Neutrophil (primary cell): Measurements from ENCODE around the gene MSMO1.

Experiments
- H3K27ac ChIP-seq: fragments of 200-600 bp; sonication (generic); 2 replicates; pipeline ENCODE4 v1.5.1; 2016; ENCODE audit warnings: mild to moderate bottlenecking, moderate library complexity
- H3K27me3 ChIP-seq: fragments of 200-600 bp; sonication (generic); 2 replicates; pipeline ENCODE4 v1.6.0; 2016; ENCODE audit warnings: mild to moderate bottlenecking
- H3K36me3 ChIP-seq: fragments of 200-600 bp; sonication (generic); 2 replicates; pipeline ENCODE4 v1.5.1; 2017
- H3K4me1 ChIP-seq, 2 experiments: fragments of 200-600 bp in 1 of 2; sonication (generic) in 1 of 2; 1 replicate in 1 of 2; 2 replicates in 1 of 2; pipeline versions ENCODE4 v1.5.1 to v1.6.1; 2013 to 2016; ENCODE audit warnings: low read depth in 1 of 2, low read length in 1 of 2, mild to moderate bottlenecking in 1 of 2, moderate library complexity in 1 of 2; ENCODE audit not compliant: control insufficient read depth in 1 of 2, insufficient read depth in 1 of 2
- H3K4me3 ChIP-seq, 2 experiments: fragments of 200-600 bp in 1 of 2; sonication (generic) in 1 of 2; 1 replicate in 1 of 2; 2 replicates in 1 of 2; pipeline ENCODE4 v1.5.1; 2013 to 2016; ENCODE audit warnings: low read depth in 1 of 2, low read length in 1 of 2, mild to moderate bottlenecking in 1 of 2, moderate library complexity in 1 of 2
- H3K9me3 ChIP-seq: fragments of 200-600 bp; sonication (generic); 2 replicates; pipeline ENCODE4 v1.5.1; 2016
- TF ChIP-seq, protein P1 (sequence below): fragments of 200-600 bp; sonication (generic); IDR thresholded peaks from 2 replicates; pipeline ENCODE4 v1.5.1; 2016; ENCODE audit warnings: antibody characterized with exemption

Gene MSMO1

DNA sequence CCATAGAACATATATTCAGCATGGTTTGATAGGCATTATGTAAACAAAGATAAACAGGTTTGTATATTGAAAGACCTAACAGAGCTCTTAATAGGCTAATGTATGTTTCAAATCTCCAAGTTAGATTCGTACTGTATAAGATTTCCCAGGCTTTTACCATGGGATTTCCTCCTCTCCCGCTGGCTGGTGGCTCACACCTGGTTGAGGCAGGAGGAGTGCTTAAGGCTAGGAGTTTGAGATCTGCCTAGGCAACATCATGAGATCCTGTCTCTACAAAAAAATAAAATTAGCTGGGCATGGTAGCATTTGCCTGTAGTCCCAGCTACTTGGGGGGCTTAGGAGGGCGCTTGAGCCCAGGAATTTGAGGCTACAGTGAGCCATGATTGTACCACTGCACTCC is 56.7 kb downstream of the MSMO1 start:
- peaks cover 67% of the 10 kb centered on the region for H3K27me3 ChIP-seq
- no peak overlapping the region for H3K27ac ChIP-seq
- TF ChIP-seq, protein P1, sequence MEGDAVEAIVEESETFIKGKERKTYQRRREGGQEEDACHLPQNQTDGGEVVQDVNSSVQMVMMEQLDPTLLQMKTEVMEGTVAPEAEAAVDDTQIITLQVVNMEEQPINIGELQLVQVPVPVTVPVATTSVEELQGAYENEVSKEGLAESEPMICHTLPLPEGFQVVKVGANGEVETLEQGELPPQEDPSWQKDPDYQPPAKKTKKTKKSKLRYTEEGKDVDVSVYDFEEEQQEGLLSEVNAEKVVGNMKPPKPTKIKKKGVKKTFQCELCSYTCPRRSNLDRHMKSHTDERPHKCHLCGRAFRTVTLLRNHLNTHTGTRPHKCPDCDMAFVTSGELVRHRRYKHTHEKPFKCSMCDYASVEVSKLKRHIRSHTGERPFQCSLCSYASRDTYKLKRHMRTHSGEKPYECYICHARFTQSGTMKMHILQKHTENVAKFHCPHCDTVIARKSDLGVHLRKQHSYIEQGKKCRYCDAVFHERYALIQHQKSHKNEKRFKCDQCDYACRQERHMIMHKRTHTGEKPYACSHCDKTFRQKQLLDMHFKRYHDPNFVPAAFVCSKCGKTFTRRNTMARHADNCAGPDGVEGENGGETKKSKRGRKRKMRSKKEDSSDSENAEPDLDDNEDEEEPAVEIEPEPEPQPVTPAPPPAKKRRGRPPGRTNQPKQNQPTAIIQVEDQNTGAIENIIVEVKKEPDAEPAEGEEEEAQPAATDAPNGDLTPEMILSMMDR: no peak
- H3K9me3 ChIP-seq: no peaks in the 10 kb centered on the region
- H3K36me3 ChIP-seq: no peaks in the 10 kb centered on the region
- no peak overlapping the region for H3K4me3 ChIP-seq
- H3K4me1 ChIP-seq: peaks cover 0 to 3% of the 10 kb centered on the region in 2 experiments

DNA sequence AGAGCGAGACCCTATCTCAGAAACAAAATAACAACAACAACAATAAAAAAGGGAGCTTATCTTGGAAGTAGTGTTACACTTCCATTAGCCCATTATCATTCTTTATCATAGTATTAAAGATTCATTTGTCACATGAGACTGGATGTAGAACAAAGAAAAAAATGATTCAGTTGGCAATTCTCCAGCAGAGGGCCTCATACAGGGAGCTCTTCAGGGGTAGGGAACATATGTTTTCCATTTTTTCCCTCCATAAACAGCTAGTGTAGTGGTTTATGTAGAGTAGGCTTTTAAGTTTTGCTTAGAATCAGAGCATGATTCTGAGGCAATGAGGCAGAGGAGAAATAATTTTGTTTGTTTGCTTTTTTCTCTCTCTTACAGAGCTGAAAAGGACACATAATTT is 57.1 kb downstream of the MSMO1 start:
- Histone ChIP-seq H3K36me3 (no peaks in the 10 kb centered on the region), H3K4me3 (no peak overlapping the region), H3K9me3 (no peaks in the 10 kb centered on the region), H3K4me1 (no peaks in the 10 kb centered on the region), H3K27ac (no peak overlapping the region), H3K27me3 (peaks cover 63% of the 10 kb centered on the region)
- TF ChIP-seq, protein P1: no peak

DNA sequence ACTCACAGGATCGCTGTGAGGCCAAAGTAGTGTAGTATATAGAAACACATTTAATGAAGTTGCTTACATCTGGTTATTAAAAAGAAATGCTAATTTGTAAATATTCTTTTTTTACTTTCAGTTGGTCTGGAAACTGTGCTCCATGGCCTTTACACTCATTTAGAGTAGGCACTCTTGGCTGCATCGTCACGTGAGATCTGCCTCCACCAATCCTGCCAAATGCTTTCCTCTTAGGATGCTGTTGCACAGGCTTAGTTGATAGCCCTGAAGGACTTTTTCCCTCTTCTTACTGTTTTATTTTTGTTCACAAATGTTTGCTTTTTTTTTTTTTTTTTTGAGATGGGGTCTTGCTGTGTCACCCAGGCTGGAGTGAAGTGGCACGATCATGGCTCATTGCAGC is 57.7 kb downstream of the MSMO1 start:
- H3K4me3 ChIP-seq: no peak overlapping the region
- H3K4me1 ChIP-seq: no peaks in the 10 kb centered on the region
- TF ChIP-seq, protein P1: no peak
- no peaks in the 10 kb centered on the region for H3K9me3 ChIP-seq
- H3K36me3 ChIP-seq: no peaks in the 10 kb centered on the region
- H3K27ac ChIP-seq: no peak overlapping the region
- peaks cover 57% of the 10 kb centered on the region for H3K27me3 ChIP-seq

DNA sequence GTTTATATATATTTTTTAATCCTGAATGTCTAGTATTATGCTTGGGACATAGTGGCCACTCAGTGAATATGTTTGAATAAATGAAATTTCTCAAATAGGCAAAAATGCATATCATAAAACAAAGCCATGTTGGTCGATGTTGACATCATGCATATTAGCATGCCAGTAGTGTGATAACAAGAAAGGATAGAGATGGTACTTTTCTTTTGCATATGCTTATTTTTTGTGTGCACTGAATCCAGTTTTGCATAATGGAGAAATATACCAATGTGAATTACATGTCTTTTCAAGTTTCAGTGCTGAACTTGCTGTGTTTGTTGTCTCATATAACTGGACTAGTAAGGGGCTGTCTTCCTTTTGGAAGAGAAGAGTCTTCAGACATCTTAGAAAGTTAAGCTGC is 58.9 kb downstream of the MSMO1 start:
- Histone ChIP-seq H3K9me3 (no peaks in the 10 kb centered on the region), H3K27me3 (peaks cover 45% of the 10 kb centered on the region), H3K36me3 (no peaks in the 10 kb centered on the region), H3K4me3 (no peak overlapping the region), H3K27ac (no peak overlapping the region), H3K4me1 (no peaks in the 10 kb centered on the region)
- TF ChIP-seq, protein P1: no peak

DNA sequence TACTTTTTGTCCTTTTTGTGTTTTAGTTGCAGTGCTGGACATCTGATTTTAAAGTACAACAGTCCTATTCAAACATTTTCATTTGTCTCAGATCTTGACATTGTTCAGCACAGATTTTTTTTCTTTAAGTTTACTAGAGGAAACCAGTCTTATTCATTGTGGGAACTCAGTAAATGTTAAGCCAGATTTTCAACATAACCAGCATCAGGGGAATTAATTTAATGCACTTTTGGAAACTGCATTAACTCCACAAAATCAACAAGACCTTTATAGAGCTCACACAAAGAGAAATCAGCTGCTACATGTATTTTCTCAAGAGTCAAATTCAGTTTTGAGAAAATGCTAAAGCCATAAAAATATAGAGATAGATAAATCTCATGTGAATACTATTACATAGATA is 61.3 kb downstream of the MSMO1 start:
- no peaks in the 10 kb centered on the region for H3K4me1 ChIP-seq
- no peaks in the 10 kb centered on the region for H3K9me3 ChIP-seq
- no peaks in the 10 kb centered on the region for H3K36me3 ChIP-seq
- no peak overlapping the region for H3K4me3 ChIP-seq
- H3K27me3 ChIP-seq: peaks cover 22% of the 10 kb centered on the region
- TF ChIP-seq, protein P1: no peak
- H3K27ac ChIP-seq: no peak overlapping the region
